Astrocyte (in vitro differentiated cells and primary cell): ENCODE data around the gene SGPL1.

ENCODE experiments used
- CTCF ChIP-seq: IDR thresholded peaks from 2 replicates; pipeline ENCODE4 v1.5.1; 2011; ENCODE audit warnings: low read depth, mild to moderate bottlenecking, inconsistent platforms, low read length, moderate library complexity; ENCODE audit not compliant: insufficient read depth
- EZH2 ChIP-seq: IDR thresholded peaks from 2 replicates; pipeline ENCODE4 v1.6.1; 2012; ENCODE audit warnings: mild to moderate bottlenecking, low read length, inconsistent platforms; ENCODE audit not compliant: insufficient read depth

GRCh38 chr10:70908406-70909296 lies 92.9 kb downstream of the SGPL1 start:
- TF ChIP-seq CTCF (no peak), EZH2 (no peak)
